Epidermal melanocyte (primary cell): ENCODE data around the gene URB2.

Experiments used
- DNase-seq: peaks from one replicate; pipeline ENCODE4 v3.0.0; 2011; ENCODE audit warnings: low spot score; ENCODE audit not compliant: insufficient read length

URB2 gene

GRCh38 chr1:229643996-229644745 lies 18.1 kb downstream of the URB2 start:
- DNase-seq = no peak

- DNase-seq = peak; percentile 28
Observed at GRCh38 chr1:229645324-229645993, 19.4 kb downstream of the URB2 start.

- DNase-seq = no peak
Observed at GRCh38 chr1:229648406-229648805, 22.4 kb downstream of the URB2 start.

GRCh38 chr1:229650045-229650444 lies 24.0 kb downstream of the URB2 start:
- no peak for DNase-seq

- DNase-seq = no peak
Observed at GRCh38 chr1:229651546-229651945, 25.5 kb downstream of the URB2 start.

GRCh38 chr1:229653420-229653819 lies 27.4 kb downstream of the URB2 start:
- DNase-seq = no peak

- DNase-seq = no peak
Observed at GRCh38 chr1:229655781-229656180, 29.7 kb downstream of the URB2 start.

GRCh38 chr1:229657993-229658755 lies 32.1 kb downstream of the URB2 start:
- DNase-seq = no peak

GRCh38 chr1:229661022-229661877 lies 35.2 kb downstream of the URB2 start:
- DNase-seq = peak; percentile 66

GRCh38 chr1:229661897-229662296 lies 35.9 kb downstream of the URB2 start:
- no peak for DNase-seq

GRCh38 chr1:229664133-229664689 lies 38.2 kb downstream of the URB2 start:
- DNase-seq = no peak

GRCh38 chr1:229665912-229666558 lies 40.0 kb downstream of the URB2 start:
- no peak for DNase-seq

GRCh38 chr1:229666585-229666984 lies 40.5 kb downstream of the URB2 start:
- no peak for DNase-seq

- DNase-seq = no peak
Observed at GRCh38 chr1:229669333-229669732, 43.3 kb downstream of the URB2 start.

- DNase-seq = no peak
Observed at GRCh38 chr1:229671310-229671709, 45.3 kb downstream of the URB2 start.

- no peak for DNase-seq
Observed at GRCh38 chr1:229672246-229672645, 46.2 kb downstream of the URB2 start.

GRCh38 chr1:229674042-229674441 lies 48.0 kb downstream of the URB2 start:
- no peak for DNase-seq

- DNase-seq = no peak
Observed at GRCh38 chr1:229675396-229675795, 49.3 kb downstream of the URB2 start.

GRCh38 chr1:229685149-229685548 lies 59.1 kb downstream of the URB2 start:
- DNase-seq = no peak

GRCh38 chr1:229689273-229689672 lies 63.2 kb downstream of the URB2 start:
- no peak for DNase-seq
